Measurements from ENCODE around the gene SLC44A1. TPM values are rescaled to one million over a fixed set of nuclear protein-coding genes. Genes with fewer than 3 reads are reported as not detected.

SLC44A1 gene
- total RNA-seq, 1 donor = 47.8 TPM

GRCh38 chr9:105426657-105427056 lies 182.2 kb downstream of the SLC44A1 start:
- no peak overlapping the region for H2AFZ ChIP-seq (ENCODE audit: low read length)
- H3K4me3 ChIP-seq (ENCODE audit: insufficient read depth, low read length) = no peak overlapping the region
- no peaks in the 10 kb centered on the region for H3K79me2 ChIP-seq (ENCODE audit: insufficient read depth, low read length)
- H3K4me2 ChIP-seq (ENCODE audit: insufficient read depth, low read length) = no peak overlapping the region
- H3K9me3 ChIP-seq (ENCODE audit: low read depth, low read length) = no peaks in the 10 kb centered on the region
- H3K4me1 ChIP-seq (ENCODE audit: insufficient read depth, low read length) = no peaks in the 10 kb centered on the region
- no peaks in the 10 kb centered on the region for H4K20me1 ChIP-seq (ENCODE audit: insufficient read depth, low read length)
- no peak for TF ChIP-seq CTCF (IDR thresholded peaks at IDR 0.05; ENCODE audit: extremely low read depth, low read depth, low read length)
- H3K27ac ChIP-seq (ENCODE audit: low read depth, low read length) = no peak overlapping the region
- H3K27me3 ChIP-seq (ENCODE audit: insufficient read depth, low read length) = no peaks in the 10 kb centered on the region
- no peak for DNase-seq (ENCODE audit: insufficient read length, low spot score, missing footprints)
- no peaks in the 10 kb centered on the region for H3K36me3 ChIP-seq (ENCODE audit: insufficient read depth, low read length)

- no peak for TF ChIP-seq CTCF (IDR thresholded peaks at IDR 0.05; ENCODE audit: extremely low read depth, low read depth, low read length)
- Histone ChIP-seq H3K27ac (ENCODE audit: low read depth, low read length) (no peak overlapping the region), H3K36me3 (ENCODE audit: insufficient read depth, low read length) (no peaks in the 10 kb centered on the region)
Observed at GRCh38 chr9:105431424-105432246, 187.2 kb downstream of the SLC44A1 start.

DNA sequence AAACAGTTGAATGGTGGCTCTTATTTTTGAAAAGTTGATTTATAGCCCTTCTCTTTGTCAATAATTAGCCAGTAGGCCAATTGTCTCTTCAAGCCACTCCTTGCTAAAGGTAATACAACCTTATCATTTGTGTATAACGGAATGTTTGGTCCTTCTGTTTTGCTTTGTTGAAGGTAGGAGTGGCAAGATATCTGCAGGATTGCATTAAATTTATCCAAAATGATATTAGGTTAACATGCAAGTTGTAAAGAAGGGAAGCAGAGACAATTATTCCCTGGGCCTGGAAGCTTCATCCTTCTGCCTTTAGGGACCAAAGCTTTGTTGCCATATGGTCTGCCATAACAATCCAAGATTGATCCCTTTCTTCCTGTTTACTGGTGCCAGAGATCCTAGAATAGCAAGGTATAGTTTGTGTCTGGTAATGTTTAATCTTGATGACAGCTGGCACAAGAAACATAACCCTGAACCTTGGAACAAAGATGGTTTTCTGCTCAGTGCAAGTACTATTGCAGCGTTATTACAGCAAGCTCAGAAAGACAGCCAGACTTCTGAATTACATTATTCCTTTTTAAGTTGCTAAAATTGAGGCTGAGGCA lies 187.9 kb downstream of the SLC44A1 start:
- TF ChIP-seq CTCF (IDR thresholded peaks at IDR 0.05; ENCODE audit: extremely low read depth, low read depth, low read length) = no peak
- Histone ChIP-seq H3K9me3 (ENCODE audit: low read depth, low read length) (no peaks in the 10 kb centered on the region), H2AFZ (ENCODE audit: low read length) (no peak overlapping the region), H3K27me3 (ENCODE audit: insufficient read depth, low read length) (no peaks in the 10 kb centered on the region), H3K4me1 (ENCODE audit: insufficient read depth, low read length) (no peaks in the 10 kb centered on the region), H3K4me2 (ENCODE audit: insufficient read depth, low read length) (no peak overlapping the region), H3K4me3 (ENCODE audit: insufficient read depth, low read length) (no peak overlapping the region), H3K27ac (ENCODE audit: low read depth, low read length) (no peak overlapping the region), H3K79me2 (ENCODE audit: insufficient read depth, low read length) (no peaks in the 10 kb centered on the region), H4K20me1 (ENCODE audit: insufficient read depth, low read length) (no peaks in the 10 kb centered on the region), H3K36me3 (ENCODE audit: insufficient read depth, low read length) (no peaks in the 10 kb centered on the region)
- no peak for DNase-seq (ENCODE audit: insufficient read length, low spot score, missing footprints)

More at GRCh38 chr9:105431424-105432246, 187.2 kb downstream of the SLC44A1 start:
- H3K27me3 ChIP-seq (ENCODE audit: insufficient read depth, low read length) = no peaks in the 10 kb centered on the region
- no peaks in the 10 kb centered on the region for H4K20me1 ChIP-seq (ENCODE audit: insufficient read depth, low read length)
- no peak for DNase-seq (ENCODE audit: insufficient read length, low spot score, missing footprints)
- no peak overlapping the region for H3K4me2 ChIP-seq (ENCODE audit: insufficient read depth, low read length)
- no peak overlapping the region for H2AFZ ChIP-seq (ENCODE audit: low read length)
- no peak overlapping the region for H3K4me3 ChIP-seq (ENCODE audit: insufficient read depth, low read length)
- no peaks in the 10 kb centered on the region for H3K4me1 ChIP-seq (ENCODE audit: insufficient read depth, low read length)
- H3K79me2 ChIP-seq (ENCODE audit: insufficient read depth, low read length) = no peaks in the 10 kb centered on the region
- H3K9me3 ChIP-seq (ENCODE audit: low read depth, low read length) = no peaks in the 10 kb centered on the region

DNA sequence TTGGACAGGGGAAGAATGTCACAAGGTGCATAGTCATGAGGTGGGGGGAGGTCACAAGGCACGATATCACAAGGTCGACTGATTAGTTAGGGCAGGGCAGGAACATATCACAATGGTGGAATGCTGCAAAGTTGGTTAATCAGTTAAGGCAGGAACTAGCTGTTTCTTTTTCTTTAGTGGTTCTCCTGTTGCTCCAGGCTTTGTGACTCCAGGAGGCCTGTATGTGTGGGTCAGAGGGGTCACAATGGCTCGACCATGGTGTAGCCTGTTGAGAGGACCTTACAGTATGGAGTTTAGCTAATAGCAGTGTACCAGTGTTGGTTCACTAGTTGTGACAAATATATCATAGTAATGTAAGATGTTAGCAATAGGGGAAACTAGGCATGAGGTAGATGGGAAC lies 191.0 kb downstream of the SLC44A1 start:
- H3K36me3 ChIP-seq (ENCODE audit: insufficient read depth, low read length) = no peaks in the 10 kb centered on the region
- H2AFZ ChIP-seq (ENCODE audit: low read length) = no peak overlapping the region
- no peaks in the 10 kb centered on the region for H3K27me3 ChIP-seq (ENCODE audit: insufficient read depth, low read length)
- no peaks in the 10 kb centered on the region for H3K79me2 ChIP-seq (ENCODE audit: insufficient read depth, low read length)
- no peak overlapping the region for H3K4me2 ChIP-seq (ENCODE audit: insufficient read depth, low read length)
- H3K4me1 ChIP-seq (ENCODE audit: insufficient read depth, low read length) = peaks cover 8% of the 10 kb centered on the region
- no peaks in the 10 kb centered on the region for H4K20me1 ChIP-seq (ENCODE audit: insufficient read depth, low read length)
- H3K27ac ChIP-seq (ENCODE audit: low read depth, low read length) = no peak overlapping the region
- no peaks in the 10 kb centered on the region for H3K9me3 ChIP-seq (ENCODE audit: low read depth, low read length)
- DNase-seq (ENCODE audit: insufficient read length, low spot score, missing footprints) = no peak
- no peak overlapping the region for H3K4me3 ChIP-seq (ENCODE audit: insufficient read depth, low read length)
- no peak for TF ChIP-seq CTCF (IDR thresholded peaks at IDR 0.05; ENCODE audit: extremely low read depth, low read depth, low read length)
